Kidney epithelial cell (primary cell): ENCODE results near the gene STUM. TPM values are rescaled to one million over a fixed set of nuclear protein-coding genes. Genes with fewer than 3 reads are reported as not detected.

Experiments used
- DNase-seq: peaks from one replicate; pipeline ENCODE4 v3.0.0-alpha.2; 2010; ENCODE audit warnings: low read depth
- H3K27me3 ChIP-seq: 2 replicates; pipeline ENCODE4 v1.6.0; 2011; ENCODE audit warnings: low read length; ENCODE audit not compliant: control insufficient read depth, insufficient read depth
- H3K36me3 ChIP-seq: 2 replicates; pipeline ENCODE4 v1.5.1; 2011; ENCODE audit warnings: low read length; ENCODE audit not compliant: control insufficient read depth, insufficient read depth
- H3K4me3 ChIP-seq: 2 replicates; pipeline ENCODE4 v1.5.1; 2011; ENCODE audit warnings: low read depth, mild to moderate bottlenecking, control low read depth, low read length
- CTCF ChIP-seq: IDR thresholded peaks from 2 replicates; pipeline ENCODE4 v1.5.1; 2011; ENCODE audit warnings: mild to moderate bottlenecking, moderate library complexity, low read length, control low read depth, inconsistent platforms; ENCODE audit not compliant: insufficient read depth, poor library complexity, severe bottlenecking
- total RNA-seq: library from RNA; depleted of rRNA; stranded (reverse); fragments of >200 nt; gene quantifications from 2 replicates; pipeline ENCODE4 v1.2.3, GENCODE V29; 2015

The STUM gene
- total RNA-seq, 1 donor from 2014 or later: 0.04 TPM

- Histone ChIP-seq H3K27me3 (peaks cover 2% of the 10 kb centered on the region), H3K36me3 (no peaks in the 10 kb centered on the region)
Observed at GRCh38 chr1:226618380-226618779, 69.8 kb downstream of the STUM start.

GRCh38 chr1:226619031-226619430, 70.5 kb downstream of the STUM start:
- Histone ChIP-seq H3K27me3 (peaks cover 2% of the 10 kb centered on the region), H3K4me3 (no peak overlapping the region), H3K36me3 (no peaks in the 10 kb centered on the region)
- no peak for DNase-seq
- TF ChIP-seq CTCF: no peak

More at GRCh38 chr1:226618380-226618779, 69.8 kb downstream of the STUM start:
- no peak for TF ChIP-seq CTCF
- no peak overlapping the region for H3K4me3 ChIP-seq
- no peak for DNase-seq

GRCh38 chr1:226622012-226622411, 73.4 kb downstream of the STUM start:
- H3K4me3 ChIP-seq: no peak overlapping the region
- no peak for DNase-seq
- TF ChIP-seq CTCF: no peak
- no peaks in the 10 kb centered on the region for H3K36me3 ChIP-seq
- H3K27me3 ChIP-seq: peaks cover 5% of the 10 kb centered on the region

- no peak for DNase-seq
- Histone ChIP-seq H3K27me3 (peaks cover 2% of the 10 kb centered on the region), H3K36me3 (no peaks in the 10 kb centered on the region), H3K4me3 (no peak overlapping the region)
- TF ChIP-seq CTCF: no peak
Observed at GRCh38 chr1:226624526-226624925, 76.0 kb downstream of the STUM start.

GRCh38 chr1:226625326-226625725, 76.8 kb downstream of the STUM start:
- TF ChIP-seq CTCF: no peak
- Histone ChIP-seq H3K36me3 (no peaks in the 10 kb centered on the region), H3K4me3 (no peak overlapping the region), H3K27me3 (peaks cover 2% of the 10 kb centered on the region)
- no peak for DNase-seq

- Histone ChIP-seq H3K4me3 (no peak overlapping the region), H3K27me3 (peaks cover 2% of the 10 kb centered on the region), H3K36me3 (no peaks in the 10 kb centered on the region)
- no peak for TF ChIP-seq CTCF
- DNase-seq: no peak
Observed at GRCh38 chr1:226625832-226626576, 77.4 kb downstream of the STUM start.
